Stimulated activated naive CD8-positive, alpha-beta T cell treated with anti-CD3 and anti-CD28 coated beads, Interleukin-15, Interleukin-2, amounts not matched to agents 100 ng/mL and 50 ng/mL, for 24 hours (primary cell): ENCODE measurements around the gene GPR61.

Source experiments
- H3K27ac Mint-ChIP-seq: one replicate; pipeline ENCODE4 v1.8.0; 2021; ENCODE audit warnings: mild to moderate bottlenecking, mixed read lengths
- H3K27me3 Mint-ChIP-seq: one replicate; pipeline ENCODE4 v1.8.0; 2021; ENCODE audit warnings: mixed read lengths
- H3K36me3 Mint-ChIP-seq: one replicate; pipeline ENCODE4 v1.8.0; 2021; ENCODE audit warnings: low read depth, mixed read lengths
- H3K4me1 Mint-ChIP-seq: one replicate; pipeline ENCODE4 v1.8.0; 2021; ENCODE audit warnings: low read depth, mixed read lengths
- H3K4me3 Mint-ChIP-seq: one replicate; pipeline ENCODE4 v1.8.0; 2021; ENCODE audit warnings: mild to moderate bottlenecking, mixed read lengths
- H3K9me3 Mint-ChIP-seq: one replicate; pipeline ENCODE4 v1.8.0; 2021; ENCODE audit warnings: mixed read lengths

Gene GPR61

DNA sequence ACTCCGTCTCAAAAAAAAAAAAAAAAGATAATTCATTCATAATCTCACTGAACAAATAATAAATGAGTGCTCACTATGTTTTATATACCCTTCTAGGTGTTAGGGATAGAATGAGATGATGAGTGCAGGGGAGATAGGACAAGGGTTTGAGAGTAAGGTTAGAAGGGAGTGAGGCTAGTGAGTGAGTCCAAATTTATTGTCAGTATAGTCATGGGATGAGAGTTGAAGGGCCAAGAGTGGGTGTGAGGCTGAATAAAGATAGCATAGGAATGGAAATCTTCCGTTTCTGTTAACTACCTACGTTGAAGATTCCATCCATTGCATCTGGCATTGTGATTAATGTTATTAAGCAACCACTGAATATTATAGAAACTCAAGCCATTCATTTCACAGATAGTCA is 25.6 kb downstream of the GPR61 start:
- H3K36me3 Mint-ChIP-seq, result no peaks in the 10 kb centered on the region
- H3K27me3 Mint-ChIP-seq, result no peaks in the 10 kb centered on the region
- H3K4me3 Mint-ChIP-seq, result no peak overlapping the region
- no peaks in the 10 kb centered on the region for H3K9me3 Mint-ChIP-seq
- no peak overlapping the region for H3K27ac Mint-ChIP-seq
- H3K4me1 Mint-ChIP-seq, result peaks cover 43% of the 10 kb centered on the region

DNA sequence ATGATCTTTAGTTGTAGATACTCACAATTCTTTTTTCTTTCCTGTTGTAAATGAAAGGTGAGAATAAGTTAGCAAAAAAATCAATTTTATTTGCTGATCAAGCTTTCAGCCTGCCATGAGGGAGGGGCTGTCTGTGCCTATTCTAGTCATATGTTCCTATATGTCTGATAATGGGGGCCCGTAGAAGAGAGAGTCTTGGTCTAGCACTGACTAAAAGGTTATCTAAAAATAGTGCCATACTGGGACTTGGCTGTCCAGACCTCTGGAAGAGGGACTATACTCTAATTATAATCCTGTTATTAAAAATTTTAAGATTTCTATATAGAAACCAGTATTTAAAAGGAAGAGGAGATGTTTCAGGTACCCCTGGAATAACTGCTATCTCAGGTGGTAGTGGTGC is 27.3 kb downstream of the GPR61 start:
- H3K27ac Mint-ChIP-seq, result no peak overlapping the region
- H3K4me1 Mint-ChIP-seq, result peaks cover 29% of the 10 kb centered on the region
- no peaks in the 10 kb centered on the region for H3K36me3 Mint-ChIP-seq
- H3K27me3 Mint-ChIP-seq, result no peaks in the 10 kb centered on the region
- H3K9me3 Mint-ChIP-seq, result no peaks in the 10 kb centered on the region
- H3K4me3 Mint-ChIP-seq, result no peak overlapping the region

DNA sequence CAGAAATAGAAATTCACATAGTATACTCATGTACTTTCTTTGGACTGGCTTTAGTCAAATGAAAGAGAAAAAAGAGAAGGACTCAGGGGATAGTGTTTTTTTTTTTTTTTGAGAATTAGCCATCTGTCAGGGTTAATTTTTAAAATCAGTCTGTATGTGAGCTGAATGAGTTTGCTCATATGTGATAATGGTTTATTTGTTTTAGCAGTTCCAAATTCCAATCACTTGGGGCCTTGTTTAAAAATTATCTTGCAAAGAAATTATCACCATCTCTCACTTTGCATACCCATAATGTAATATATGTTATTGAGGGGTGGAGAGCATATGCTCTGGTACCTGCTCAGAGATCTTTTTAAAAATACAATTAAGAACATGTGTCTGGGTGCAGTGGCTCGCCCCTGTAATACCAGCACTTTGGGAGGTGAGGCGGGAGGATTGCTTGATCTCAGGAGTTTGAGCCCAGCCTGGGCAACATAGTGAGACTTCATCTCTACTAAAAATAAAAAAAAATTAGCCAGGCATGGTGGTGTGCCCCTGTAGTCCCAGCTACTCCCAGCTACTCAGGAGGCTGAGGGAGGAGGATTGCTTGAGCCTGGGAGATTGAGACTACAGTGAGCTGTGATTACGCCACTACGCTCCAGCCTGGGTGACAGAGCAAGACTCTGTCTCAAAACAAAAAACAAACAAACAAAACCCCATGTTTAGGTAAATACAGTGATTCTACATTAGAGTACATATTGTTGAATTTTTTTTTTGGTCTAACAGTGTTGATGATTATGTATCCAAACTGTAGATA is 28.4 kb downstream of the GPR61 start:
- Mint-ChIP-seq H3K9me3 (no peaks in the 10 kb centered on the region), H3K4me1 (peaks cover 33% of the 10 kb centered on the region), H3K4me3 (no peak overlapping the region), H3K36me3 (no peaks in the 10 kb centered on the region), H3K27me3 (no peaks in the 10 kb centered on the region), H3K27ac (no peak overlapping the region)

- H3K36me3 Mint-ChIP-seq, result no peaks in the 10 kb centered on the region
- no peaks in the 10 kb centered on the region for H3K27me3 Mint-ChIP-seq
- peaks cover 27% of the 10 kb centered on the region for H3K4me1 Mint-ChIP-seq
- H3K4me3 Mint-ChIP-seq, result no peak overlapping the region
- no peak overlapping the region for H3K27ac Mint-ChIP-seq
- H3K9me3 Mint-ChIP-seq, result no peaks in the 10 kb centered on the region
Observed at GRCh38 chr1:109569323-109569722, 29.7 kb downstream of the GPR61 start.

DNA sequence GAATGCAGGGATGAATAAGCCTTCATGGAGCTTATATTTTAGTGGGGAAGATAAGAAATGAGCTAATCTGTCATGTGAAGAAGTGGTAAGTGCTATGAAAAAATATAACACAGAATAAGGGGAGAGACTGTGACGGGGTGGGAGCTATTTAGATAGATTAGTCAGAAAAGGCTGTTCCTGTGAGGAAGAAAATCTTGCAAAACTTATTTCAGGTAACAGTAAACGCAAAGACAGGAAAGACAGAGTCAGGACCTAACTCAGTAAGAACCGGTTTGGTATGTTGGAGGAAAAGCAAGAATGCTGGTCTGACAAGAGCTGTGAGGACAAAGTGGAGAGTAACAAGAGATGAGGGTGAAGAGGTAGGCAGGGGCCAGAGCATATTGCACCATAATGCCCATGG is 30.7 kb downstream of the GPR61 start:
- H3K4me1 Mint-ChIP-seq, result peaks cover 21% of the 10 kb centered on the region
- peaks cover 4% of the 10 kb centered on the region for H3K36me3 Mint-ChIP-seq
- no peak overlapping the region for H3K27ac Mint-ChIP-seq
- H3K9me3 Mint-ChIP-seq, result no peaks in the 10 kb centered on the region
- no peaks in the 10 kb centered on the region for H3K27me3 Mint-ChIP-seq
- H3K4me3 Mint-ChIP-seq, result no peak overlapping the region

DNA sequence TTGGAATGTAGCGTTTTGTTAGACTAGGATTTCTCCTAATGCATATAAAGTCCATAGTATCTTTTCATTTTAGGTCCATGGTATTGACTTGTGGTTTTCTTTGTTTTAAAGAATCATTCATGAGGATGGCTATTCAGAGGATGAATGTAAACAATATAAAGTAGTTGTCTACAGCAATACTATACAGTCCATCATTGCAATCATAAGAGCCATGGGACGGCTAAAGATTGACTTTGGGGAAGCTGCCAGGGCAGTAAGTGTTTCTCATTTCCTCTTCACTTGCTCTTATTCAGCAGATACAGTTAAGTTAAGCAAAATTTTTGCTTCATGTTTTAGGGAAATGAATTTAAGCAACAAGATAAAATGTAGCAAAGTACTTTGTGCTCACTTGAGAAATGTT is 34.1 kb downstream of the GPR61 start:
- Mint-ChIP-seq H3K9me3 (no peaks in the 10 kb centered on the region), H3K27ac (no peak overlapping the region), H3K27me3 (no peaks in the 10 kb centered on the region), H3K4me3 (no peak overlapping the region), H3K4me1 (peaks cover 14% of the 10 kb centered on the region), H3K36me3 (peaks cover 14% of the 10 kb centered on the region)

GRCh38 chr1:109578947-109579443 is 39.3 kb downstream of the GPR61 start:
- no peak overlapping the region for H3K27ac Mint-ChIP-seq
- H3K9me3 Mint-ChIP-seq, result no peaks in the 10 kb centered on the region
- H3K4me1 Mint-ChIP-seq, result no peaks in the 10 kb centered on the region
- H3K27me3 Mint-ChIP-seq, result no peaks in the 10 kb centered on the region
- H3K4me3 Mint-ChIP-seq, result no peak overlapping the region
- peaks cover 42% of the 10 kb centered on the region for H3K36me3 Mint-ChIP-seq

- H3K4me1 Mint-ChIP-seq, result no peaks in the 10 kb centered on the region
- H3K36me3 Mint-ChIP-seq, result peaks cover 44% of the 10 kb centered on the region
- no peaks in the 10 kb centered on the region for H3K27me3 Mint-ChIP-seq
- no peak overlapping the region for H3K27ac Mint-ChIP-seq
- no peaks in the 10 kb centered on the region for H3K9me3 Mint-ChIP-seq
- no peak overlapping the region for H3K4me3 Mint-ChIP-seq
Observed at GRCh38 chr1:109579491-109579890, 39.8 kb downstream of the GPR61 start.

- Mint-ChIP-seq H3K36me3 (peaks cover 54% of the 10 kb centered on the region), H3K4me1 (no peaks in the 10 kb centered on the region), H3K9me3 (no peaks in the 10 kb centered on the region), H3K27ac (no peak overlapping the region), H3K27me3 (no peaks in the 10 kb centered on the region), H3K4me3 (no peak overlapping the region)
Observed at GRCh38 chr1:109582021-109582420, 42.3 kb downstream of the GPR61 start.

GRCh38 chr1:109584766-109585165 is 45.1 kb downstream of the GPR61 start:
- H3K27me3 Mint-ChIP-seq, result no peaks in the 10 kb centered on the region
- no peak overlapping the region for H3K4me3 Mint-ChIP-seq
- H3K9me3 Mint-ChIP-seq, result no peaks in the 10 kb centered on the region
- H3K27ac Mint-ChIP-seq, result no peak overlapping the region
- peaks cover 65% of the 10 kb centered on the region for H3K36me3 Mint-ChIP-seq
- no peaks in the 10 kb centered on the region for H3K4me1 Mint-ChIP-seq

- no peaks in the 10 kb centered on the region for H3K27me3 Mint-ChIP-seq
- no peaks in the 10 kb centered on the region for H3K4me1 Mint-ChIP-seq
- H3K36me3 Mint-ChIP-seq, result peaks cover 65% of the 10 kb centered on the region
- no peaks in the 10 kb centered on the region for H3K9me3 Mint-ChIP-seq
- H3K27ac Mint-ChIP-seq, result no peak overlapping the region
- no peak overlapping the region for H3K4me3 Mint-ChIP-seq
Observed at GRCh38 chr1:109586055-109586454, 46.4 kb downstream of the GPR61 start.

DNA sequence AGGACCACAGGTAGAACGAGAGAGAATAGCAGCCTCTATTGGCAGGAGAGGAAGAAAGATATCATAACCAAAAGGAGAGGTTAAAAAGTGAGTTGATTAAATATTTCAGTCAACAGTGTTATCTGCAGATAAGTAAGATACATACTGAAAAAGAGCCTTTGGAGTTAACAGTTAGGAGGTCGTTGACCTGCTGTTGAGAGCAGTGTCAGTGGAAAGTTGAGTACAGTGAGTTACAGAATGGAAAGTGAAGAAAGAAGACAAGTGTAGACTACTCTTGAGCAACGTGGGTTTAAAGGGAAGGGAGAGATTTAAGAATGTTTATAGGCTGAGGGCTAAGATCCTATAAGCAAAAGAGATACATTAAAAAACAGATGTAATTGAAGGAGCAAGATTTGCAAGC is 49.5 kb downstream of the GPR61 start:
- Mint-ChIP-seq H3K36me3 (peaks cover 74% of the 10 kb centered on the region), H3K4me1 (no peaks in the 10 kb centered on the region), H3K27me3 (no peaks in the 10 kb centered on the region)

GRCh38 chr1:109589679-109590078 is 50.0 kb downstream of the GPR61 start:
- Mint-ChIP-seq H3K9me3 (no peaks in the 10 kb centered on the region), H3K27ac (no peak overlapping the region), H3K4me1 (no peaks in the 10 kb centered on the region), H3K4me3 (no peak overlapping the region), H3K36me3 (peaks cover 74% of the 10 kb centered on the region), H3K27me3 (no peaks in the 10 kb centered on the region)

More for the DNA sequence above, 49.5 kb downstream of the GPR61 start:
- H3K27ac Mint-ChIP-seq, result peak overlapping the region; percentile 19
- no peaks in the 10 kb centered on the region for H3K9me3 Mint-ChIP-seq
- no peak overlapping the region for H3K4me3 Mint-ChIP-seq

GRCh38 chr1:109592916-109593315 is 53.2 kb downstream of the GPR61 start:
- no peaks in the 10 kb centered on the region for H3K9me3 Mint-ChIP-seq
- peaks cover 69% of the 10 kb centered on the region for H3K36me3 Mint-ChIP-seq
- no peaks in the 10 kb centered on the region for H3K4me1 Mint-ChIP-seq
- no peak overlapping the region for H3K27ac Mint-ChIP-seq
- H3K27me3 Mint-ChIP-seq, result no peaks in the 10 kb centered on the region
- no peak overlapping the region for H3K4me3 Mint-ChIP-seq

DNA sequence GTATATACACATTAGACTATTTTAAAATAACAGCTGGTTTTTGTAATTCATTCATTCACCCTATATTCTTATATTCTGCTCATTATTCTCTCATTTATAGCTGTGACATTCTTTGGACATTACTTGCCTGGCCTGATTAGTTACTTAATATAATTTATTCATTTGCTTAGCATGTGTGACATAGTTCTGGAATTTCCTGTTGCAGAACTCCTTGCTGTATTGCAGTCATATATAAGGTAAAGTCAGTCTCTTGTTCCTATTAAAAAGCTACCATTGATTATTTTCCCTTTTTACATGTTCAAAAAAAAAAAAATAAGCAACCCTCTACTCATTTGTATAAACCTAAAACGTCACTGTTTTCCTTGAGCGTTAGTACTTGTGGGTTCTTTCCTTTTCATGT is 55.9 kb downstream of the GPR61 start:
- Mint-ChIP-seq H3K36me3 (peaks cover 65% of the 10 kb centered on the region), H3K4me1 (no peaks in the 10 kb centered on the region), H3K9me3 (no peaks in the 10 kb centered on the region), H3K4me3 (no peak overlapping the region), H3K27me3 (no peaks in the 10 kb centered on the region), H3K27ac (no peak overlapping the region)
